CD4-positive, alpha-beta memory T cell (primary cell): Measurements from ENCODE around the gene SYT1. TPM values are rescaled to one million over a fixed set of nuclear protein-coding genes. Genes with fewer than 3 reads are reported as not detected.

Experiments
- CTCF ChIA-PET: fragments of 350-600 bp; sonication (Branson Sonifier 250); formaldehyde crosslinking; loops from one replicate; lab custom pipeline; 2021; ENCODE audit warnings: inconsistent platforms; ENCODE audit not compliant: partially characterized antibody; lab: Charles Lee
- POLR2A ChIA-PET: fragments of 350-600 bp; sonication (Branson Sonifier 250); formaldehyde crosslinking; loops from one replicate; lab custom pipeline; 2021; ENCODE audit not compliant: partially characterized antibody; lab: Charles Lee
- DNase-seq, 5 donors: peaks; one replicate each; pipeline versions ENCODE4 v3.0.0 to v3.0.0-alpha.2; 2020 to 2022; ENCODE audit warnings: mixed read lengths in 1 of 5
- H3K27ac ChIP-seq: one replicate; pipeline ENCODE4 v1.7.0; 2013; ENCODE audit warnings: low read depth, low read length
- H3K27me3 ChIP-seq: 2 replicates; pipeline ENCODE4 v1.7.0; 2013; ENCODE audit warnings: mild to moderate bottlenecking, low read length, moderate library complexity; ENCODE audit not compliant: insufficient read depth
- H3K36me3 ChIP-seq: 2 replicates; pipeline ENCODE4 v1.7.0; 2013; ENCODE audit warnings: mild to moderate bottlenecking, low read length, moderate library complexity; ENCODE audit not compliant: insufficient read depth
- H3K4me1 ChIP-seq: 2 replicates; pipeline ENCODE4 v1.7.0; 2013; ENCODE audit warnings: mild to moderate bottlenecking, low read length, moderate library complexity; ENCODE audit not compliant: insufficient read depth
- H3K4me3 ChIP-seq, 2 donors: one replicate each; pipeline ENCODE4 v1.7.0; 2013; ENCODE audit warnings: low read length in 2 of 2, mild to moderate bottlenecking in 1 of 2
- H3K9me3 ChIP-seq, 2 donors: one replicate each; pipeline ENCODE4 v1.7.0; 2013; ENCODE audit warnings: low read length in 2 of 2, control low read depth in 1 of 2; ENCODE audit not compliant: control insufficient read depth in 1 of 2
- H3K27ac Mint-ChIP-seq, 7 donors: one replicate each; pipeline ENCODE4 v1.8.0; 2020 to 2021; ENCODE audit warnings: mixed read lengths in 7 of 7, mild to moderate bottlenecking in 6 of 7, inconsistent platforms in 3 of 7, moderate library complexity in 3 of 7
- H3K27me3 Mint-ChIP-seq, 2 donors: one replicate each; pipeline ENCODE4 v1.8.0; 2020 to 2021; ENCODE audit warnings: mixed read lengths in 2 of 2
- H3K36me3 Mint-ChIP-seq, 2 donors: one replicate each; pipeline ENCODE4 v1.8.0; 2020 to 2021; ENCODE audit warnings: mixed read lengths in 2 of 2, inconsistent platforms in 1 of 2, mild to moderate bottlenecking in 1 of 2
- H3K4me1 Mint-ChIP-seq, 4 donors: one replicate each; pipeline ENCODE4 v1.8.0; 2020 to 2021; ENCODE audit warnings: mixed read lengths in 4 of 4, mild to moderate bottlenecking in 1 of 4
- H3K4me3 Mint-ChIP-seq, 8 donors: one replicate each; pipeline ENCODE4 v1.8.0; 2020 to 2021; ENCODE audit warnings: mixed read lengths in 8 of 8, mild to moderate bottlenecking in 7 of 8, moderate library complexity in 6 of 8, inconsistent platforms in 3 of 8
- H3K9me3 Mint-ChIP-seq, 8 donors: one replicate each; pipeline ENCODE4 v1.8.0; 2020 to 2021; ENCODE audit warnings: mixed read lengths in 8 of 8, mild to moderate bottlenecking in 5 of 8, inconsistent platforms in 3 of 8, moderate library complexity in 1 of 8
- intact Hi-C: fragments of 100-400 bp; cut with micrococcal nuclease; formaldehyde crosslinking; loops from one replicate; pipeline ENCODE4 v1.15.1; 2023
- polyA plus RNA-seq, 2 donors: library from polyadenylated mRNA; unstranded; fragments of 300-500 nt; fragmentation: Illumina TruSeq; gene quantifications; one replicate each; pipeline ENCODE4 v1.2.3, GENCODE V29; 2021
- total RNA-seq, 2 experiments: library from RNA; stranded (reverse); gene quantifications; one replicate each; pipeline ENCODE4 v1.2.3, GENCODE V29; 2021

The SYT1 gene
- total and polyA plus RNA-seq, 4 experiments from 2014 or later: not detected

DNA sequence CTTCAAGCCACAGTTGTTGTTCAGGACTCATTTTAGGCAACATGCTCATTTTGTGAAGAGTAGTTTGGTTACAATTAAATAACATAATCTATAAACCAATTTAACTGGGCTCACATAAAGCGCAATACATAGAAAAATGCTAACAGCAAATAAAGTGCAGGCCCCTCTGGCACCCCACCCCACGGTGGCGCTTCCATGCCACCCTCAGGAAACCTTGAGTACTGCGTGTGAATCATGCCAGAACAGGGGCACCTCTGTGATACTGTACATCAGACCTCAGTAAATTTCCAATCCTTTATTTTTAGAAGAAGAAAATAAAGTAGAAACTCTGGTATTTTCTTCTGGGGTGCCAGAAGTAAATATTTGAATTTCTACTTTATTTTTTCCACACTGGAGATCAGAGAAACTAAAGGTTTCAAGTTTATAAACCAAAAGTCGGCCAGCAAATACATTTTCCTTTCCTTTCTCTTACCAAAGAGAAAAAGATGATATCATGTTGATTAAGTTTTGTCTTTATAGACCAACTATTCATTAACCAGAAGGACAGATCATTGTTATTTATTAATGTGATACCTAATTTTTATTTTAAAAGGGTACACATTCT lies 509.4 kb downstream of the SYT1 start:
- Histone ChIP-seq H3K27me3 (no peaks in the 10 kb centered on the region), H3K36me3 (no peaks in the 10 kb centered on the region), H3K27ac (no peak overlapping the region), H3K4me1 (no peaks in the 10 kb centered on the region), H3K9me3 (no peaks in the 10 kb centered on the region), H3K4me3 (no peak overlapping the region)
- CTCF ChIA-PET: no interaction called here
- Mint-ChIP-seq H3K4me3 (no peak overlapping the region), H3K4me1 (no peaks in the 10 kb centered on the region), H3K27me3 (no peaks in the 10 kb centered on the region), H3K27ac (no peak overlapping the region), H3K9me3 (peaks cover 0 to 4% (median 0%) of the 10 kb centered on the region in 8 donors), H3K36me3 (no peaks in the 10 kb centered on the region)
- DNase-seq: no peak
- POLR2A ChIA-PET: no interaction called here
- intact Hi-C loops: no loop called here

DNA sequence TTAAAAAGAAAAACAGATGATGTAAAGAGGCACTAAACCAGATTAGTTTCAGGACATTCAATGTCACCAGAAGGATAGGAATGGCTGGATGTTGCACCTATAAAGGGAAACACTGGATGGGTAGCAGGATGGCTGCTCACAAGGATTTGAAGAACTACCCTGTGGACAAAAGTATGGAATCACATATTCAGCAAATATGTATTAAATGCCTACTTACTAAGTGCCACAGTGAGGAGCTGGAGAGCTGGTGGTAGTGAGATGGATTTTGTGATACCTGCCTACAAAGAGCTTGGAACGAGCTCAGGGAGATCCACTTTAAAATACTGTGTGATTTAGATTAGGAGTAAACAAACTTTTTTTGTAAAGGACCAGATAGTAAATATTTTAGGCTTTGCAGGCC lies 510.0 kb downstream of the SYT1 start:
- intact Hi-C loops: no loop called here
- Mint-ChIP-seq H3K9me3 (peaks cover 0 to 4% (median 0%) of the 10 kb centered on the region in 8 donors), H3K4me1 (no peaks in the 10 kb centered on the region), H3K36me3 (no peaks in the 10 kb centered on the region), H3K27me3 (no peaks in the 10 kb centered on the region), H3K4me3 (no peak overlapping the region), H3K27ac (no peak overlapping the region)
- CTCF ChIA-PET: no interaction called here
- no peak for DNase-seq
- H3K36me3 ChIP-seq: no peaks in the 10 kb centered on the region
- H3K4me3 ChIP-seq: no peak overlapping the region
- no peaks in the 10 kb centered on the region for H3K9me3 ChIP-seq
- POLR2A ChIA-PET: no interaction called here
- H3K4me1 ChIP-seq: no peaks in the 10 kb centered on the region
- H3K27ac ChIP-seq: no peak overlapping the region
- H3K27me3 ChIP-seq: no peaks in the 10 kb centered on the region

DNA sequence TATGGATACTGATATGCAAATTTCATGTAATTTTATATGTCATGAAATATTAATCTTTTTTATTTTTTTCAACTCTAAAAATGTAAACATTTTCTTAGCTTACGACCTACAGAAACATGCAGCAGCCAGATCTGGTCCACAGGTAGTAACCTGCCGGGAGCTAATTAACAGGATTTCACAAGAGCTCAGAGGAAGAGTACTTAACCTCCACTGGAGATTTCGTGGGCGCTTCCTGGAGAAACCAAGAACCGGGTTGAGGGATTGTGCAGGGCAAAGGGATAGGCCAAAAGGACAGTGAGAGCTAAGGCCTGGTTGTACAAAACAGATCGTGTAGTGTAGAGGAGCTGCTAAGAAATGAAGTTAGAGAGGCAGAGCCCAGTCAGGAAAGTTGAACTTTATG lies 510.5 kb downstream of the SYT1 start:
- Histone ChIP-seq H3K36me3 (no peaks in the 10 kb centered on the region), H3K4me1 (no peaks in the 10 kb centered on the region), H3K27ac (no peak overlapping the region), H3K4me3 (no peak overlapping the region), H3K9me3 (no peaks in the 10 kb centered on the region), H3K27me3 (no peaks in the 10 kb centered on the region)
- ChIA-PET POLR2A (no interaction called here), CTCF (no interaction called here)
- Mint-ChIP-seq H3K27ac (no peak overlapping the region), H3K9me3 (peaks cover 0 to 3% (median 0%) of the 10 kb centered on the region in 8 donors), H3K27me3 (no peaks in the 10 kb centered on the region), H3K4me3 (no peak overlapping the region), H3K36me3 (no peaks in the 10 kb centered on the region), H3K4me1 (no peaks in the 10 kb centered on the region)
- intact Hi-C loops: no loop called here
- DNase-seq: no peak

DNA sequence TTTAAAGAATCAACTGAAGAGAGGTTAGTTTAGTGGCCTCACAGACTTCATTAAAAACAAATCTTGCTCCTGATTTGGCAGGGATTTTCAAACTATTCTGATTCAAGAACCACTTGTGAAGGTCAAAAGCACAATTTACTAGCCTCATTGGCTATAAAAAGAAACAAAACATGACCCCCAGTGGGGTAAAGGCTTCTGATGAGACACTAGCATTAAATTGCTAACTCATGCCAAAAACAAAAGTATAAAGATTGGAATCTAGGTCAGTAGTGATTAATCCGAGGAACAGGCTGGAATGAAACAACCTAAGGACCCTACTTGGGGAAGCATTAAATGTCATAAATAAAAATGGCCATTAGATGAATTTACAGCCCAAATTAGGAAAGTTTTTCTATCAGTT lies 513.9 kb downstream of the SYT1 start:
- intact Hi-C loops: no loop called here
- Mint-ChIP-seq H3K27me3 (peaks cover 0 to 1% of the 10 kb centered on the region in 2 donors), H3K4me3 (no peak overlapping the region), H3K4me1 (no peaks in the 10 kb centered on the region), H3K36me3 (no peaks in the 10 kb centered on the region), H3K27ac (no peak overlapping the region), H3K9me3 (peaks cover 0 to 3% (median 0%) of the 10 kb centered on the region in 8 donors)
- no peak for DNase-seq
- POLR2A ChIA-PET: no interaction called here
- H3K27me3 ChIP-seq: no peaks in the 10 kb centered on the region
- H3K4me1 ChIP-seq: no peaks in the 10 kb centered on the region
- H3K27ac ChIP-seq: no peak overlapping the region
- no peaks in the 10 kb centered on the region for H3K9me3 ChIP-seq
- CTCF ChIA-PET: no interaction called here
- H3K36me3 ChIP-seq: no peaks in the 10 kb centered on the region
- H3K4me3 ChIP-seq: no peak overlapping the region

DNA sequence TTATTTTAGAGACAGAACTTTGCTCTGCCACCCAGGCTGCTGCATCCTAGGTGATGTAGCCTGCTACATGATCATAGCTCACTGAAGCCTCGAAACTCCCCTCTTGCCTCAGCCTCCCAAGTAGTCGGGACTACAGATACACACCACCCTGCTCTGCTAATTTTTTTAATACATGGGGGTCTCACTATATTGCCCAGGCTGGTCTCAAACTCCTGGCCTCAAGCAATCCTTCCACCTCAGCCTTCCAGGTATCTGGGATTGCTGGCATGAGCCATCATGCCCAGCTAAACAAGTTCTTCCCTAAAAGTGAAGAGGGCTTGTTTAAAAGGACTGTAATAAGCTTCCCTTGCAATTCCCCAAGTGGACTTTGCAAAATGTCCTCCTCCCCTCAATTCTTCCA lies 515.8 kb downstream of the SYT1 start:
- Mint-ChIP-seq H3K27ac (no peak overlapping the region), H3K4me1 (no peaks in the 10 kb centered on the region), H3K27me3 (peaks cover 0 to 1% of the 10 kb centered on the region in 2 donors), H3K9me3 (peaks cover 0 to 3% (median under 1%) of the 10 kb centered on the region in 8 donors), H3K36me3 (no peaks in the 10 kb centered on the region), H3K4me3 (no peak overlapping the region)
- POLR2A ChIA-PET: no interaction called here
- Histone ChIP-seq H3K9me3 (no peaks in the 10 kb centered on the region), H3K36me3 (no peaks in the 10 kb centered on the region), H3K27me3 (no peaks in the 10 kb centered on the region), H3K27ac (no peak overlapping the region), H3K4me1 (no peaks in the 10 kb centered on the region), H3K4me3 (no peak overlapping the region)
- CTCF ChIA-PET: no interaction called here
- intact Hi-C loops: no loop called here
- DNase-seq: no peak

DNA sequence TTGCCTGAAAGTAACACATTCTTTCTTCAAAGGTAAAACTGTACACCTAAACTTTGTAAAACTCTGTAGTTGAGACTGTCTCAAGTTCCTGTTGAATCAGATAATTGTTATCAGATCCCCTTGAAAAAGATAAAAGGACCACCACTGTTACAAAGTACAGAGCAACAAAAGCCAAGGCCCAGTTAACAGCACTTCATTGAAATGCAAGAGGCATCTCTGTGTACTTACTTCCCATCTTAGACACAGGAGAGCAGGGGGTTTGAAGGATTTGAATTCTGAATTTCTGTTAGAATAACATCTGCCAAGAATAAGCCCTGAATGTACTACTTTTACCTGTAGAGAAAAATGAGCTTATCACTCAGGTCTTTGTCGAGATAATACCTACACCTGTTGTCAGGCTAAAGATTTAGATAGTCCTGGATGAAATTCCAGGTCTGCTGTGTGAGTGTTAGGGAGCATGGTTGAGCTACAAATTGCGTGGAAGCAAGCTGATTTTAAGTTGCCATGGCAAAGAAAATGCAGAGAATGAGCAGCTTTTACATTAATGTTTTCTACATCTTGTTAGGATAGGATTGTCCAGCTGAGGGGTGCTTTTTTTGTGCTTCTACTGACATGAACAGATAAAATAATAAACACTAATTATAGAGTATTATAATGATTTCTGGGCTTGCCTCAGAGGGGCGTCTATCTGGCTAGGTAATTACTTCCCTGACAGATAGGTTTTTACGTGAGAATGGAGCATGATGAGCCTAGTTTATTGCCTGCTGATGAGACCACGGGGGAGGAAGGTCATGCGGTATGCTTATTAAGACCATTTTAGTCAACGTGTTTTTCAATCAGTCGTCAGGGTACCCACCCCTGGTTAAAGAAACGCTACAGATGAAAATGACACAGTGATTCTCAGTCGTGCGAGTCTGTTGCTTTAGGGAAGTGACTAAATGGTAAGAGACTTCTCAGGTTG lies 517.0 kb downstream of the SYT1 start:
- Mint-ChIP-seq H3K4me3 (no peak overlapping the region), H3K36me3 (no peaks in the 10 kb centered on the region), H3K27ac (no peak overlapping the region), H3K9me3 (peaks cover 0 to 3% (median 1%) of the 10 kb centered on the region in 8 donors), H3K4me1 (no peaks in the 10 kb centered on the region), H3K27me3 (peaks cover 0 to 1% of the 10 kb centered on the region in 2 donors)
- H3K4me3 ChIP-seq: no peak overlapping the region
- no peaks in the 10 kb centered on the region for H3K27me3 ChIP-seq
- H3K9me3 ChIP-seq: no peaks in the 10 kb centered on the region
- H3K36me3 ChIP-seq: no peaks in the 10 kb centered on the region
- no peaks in the 10 kb centered on the region for H3K4me1 ChIP-seq
- ChIA-PET CTCF (no interaction called here), POLR2A (no interaction called here)
- intact Hi-C loops: no loop called here
- DNase-seq: no peak
- no peak overlapping the region for H3K27ac ChIP-seq

DNA sequence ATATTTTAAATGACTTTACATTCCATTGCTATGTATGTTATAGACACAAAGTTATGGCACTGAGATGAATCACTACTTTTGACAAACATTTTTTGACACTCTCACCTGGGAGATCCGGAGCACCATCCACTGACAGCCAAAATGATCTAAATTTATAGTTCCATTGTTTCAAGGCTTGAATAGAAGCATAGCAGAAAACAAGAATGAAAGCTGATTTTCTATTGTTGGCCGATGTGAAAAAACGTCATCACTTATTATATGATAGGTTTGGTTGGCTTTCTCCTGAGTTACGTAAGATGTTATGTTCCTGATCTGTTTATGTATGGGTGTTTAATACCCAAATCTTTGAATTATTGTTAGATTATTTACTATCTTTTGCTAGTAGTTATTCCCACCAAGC lies 520.0 kb downstream of the SYT1 start:
- no peaks in the 10 kb centered on the region for H3K9me3 ChIP-seq
- no peak overlapping the region for H3K4me3 ChIP-seq
- Mint-ChIP-seq H3K4me1 (no peaks in the 10 kb centered on the region), H3K4me3 (no peak overlapping the region), H3K27ac (no peak overlapping the region), H3K9me3 (peaks cover 0 to 4% (median 1%) of the 10 kb centered on the region in 8 donors), H3K27me3 (peaks cover 0 to 1% of the 10 kb centered on the region in 2 donors), H3K36me3 (no peaks in the 10 kb centered on the region)
- no peaks in the 10 kb centered on the region for H3K36me3 ChIP-seq
- H3K27me3 ChIP-seq: no peaks in the 10 kb centered on the region
- no peak overlapping the region for H3K27ac ChIP-seq
- no peaks in the 10 kb centered on the region for H3K4me1 ChIP-seq
- ChIA-PET POLR2A (no interaction called here), CTCF (no interaction called here)
- no peak for DNase-seq
- intact Hi-C loops: no loop called here
